Activated CD4-positive, alpha-beta memory T cell treated with anti-CD3 and anti-CD28 coated beads for 36 hours (primary cell): ENCODE results near the gene WNT5B. TPM values are rescaled to one million over a fixed set of nuclear protein-coding genes. Genes with fewer than 3 reads are reported as not detected.

Experiments used
- CTCF ChIA-PET: fragments of 350-600 bp; sonication (Branson Sonifier 250); formaldehyde crosslinking; loops from one replicate; lab custom pipeline; 2021; ENCODE audit warnings: antibody characterized with exemption, inconsistent platforms; lab: Charles Lee
- POLR2A ChIA-PET: fragments of 350-600 bp; sonication (Branson Sonifier 250); formaldehyde crosslinking; loops from one replicate; lab custom pipeline; 2021; ENCODE audit warnings: antibody characterized with exemption; lab: Charles Lee
- DNase-seq: peaks from one replicate; pipeline ENCODE4 v3.0.0-alpha.2; 2020
- H3K27ac Mint-ChIP-seq: one replicate; pipeline ENCODE4 v1.8.0; 2021; ENCODE audit warnings: mixed read lengths
- H3K27me3 Mint-ChIP-seq: one replicate; pipeline ENCODE4 v1.8.0; 2021; ENCODE audit warnings: mixed read lengths
- H3K36me3 Mint-ChIP-seq: one replicate; pipeline ENCODE4 v1.8.0; 2021; ENCODE audit warnings: mixed read lengths
- H3K4me1 Mint-ChIP-seq: one replicate; pipeline ENCODE4 v1.8.0; 2021; ENCODE audit warnings: low read depth, mixed read lengths
- H3K4me3 Mint-ChIP-seq: one replicate; pipeline ENCODE4 v1.8.0; 2021; ENCODE audit warnings: mild to moderate bottlenecking, mixed read lengths
- H3K9me3 Mint-ChIP-seq: one replicate; pipeline ENCODE4 v1.8.0; 2021; ENCODE audit warnings: mixed read lengths
- intact Hi-C: fragments of 100-400 bp; cut with micrococcal nuclease; formaldehyde crosslinking; loops from one replicate; pipeline ENCODE4 v1.15.1; 2023
- total RNA-seq, 2 experiments: library from RNA; stranded (reverse); gene quantifications; one replicate each; pipeline ENCODE4 v1.2.3, GENCODE V29; 2021

The WNT5B gene
- not detected for total RNA-seq

DNA sequence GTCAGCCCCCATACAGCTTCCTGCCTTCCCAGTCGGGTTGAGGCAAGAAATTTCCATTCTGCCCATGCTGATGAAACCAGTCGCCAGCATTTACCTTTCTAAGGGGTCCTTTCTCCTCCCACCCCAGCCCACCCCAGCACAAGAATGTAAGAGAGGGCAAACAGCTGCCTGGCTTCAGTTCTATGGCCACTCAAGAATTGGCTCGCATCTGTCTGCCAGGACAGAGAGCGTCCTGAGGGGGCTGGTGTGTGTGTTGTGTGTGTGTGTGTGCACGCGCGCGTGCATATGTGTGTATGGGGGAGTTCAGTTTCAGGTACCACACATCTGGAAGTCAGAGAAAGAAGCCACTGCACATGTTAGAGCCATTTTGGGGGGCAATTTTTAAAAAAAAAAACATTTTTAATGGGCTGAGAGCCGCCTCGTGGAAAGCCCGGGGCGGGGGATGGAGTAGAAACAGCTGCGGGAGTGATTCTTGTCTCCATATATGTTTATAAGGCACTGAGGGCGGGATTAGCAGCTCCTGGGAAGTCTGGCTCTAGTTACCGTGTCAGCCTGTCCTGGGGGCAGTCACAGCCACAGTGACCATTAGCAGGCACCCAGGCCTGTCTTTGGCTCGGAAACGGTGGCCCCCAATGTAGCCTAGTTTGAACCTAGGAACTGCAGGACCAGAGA is at the start of gene WNT5B:
Gene WNT5B (plus strand): TSS at position 566 of the 672 bp plus-strand sequence. CDS start 2,124 bp downstream, outside the sequence.
- intact Hi-C loops = no loop called here
- Mint-ChIP-seq H3K27me3 (peaks cover 54% of the 10 kb centered on the region), H3K36me3 (no peaks in the 10 kb centered on the region), H3K4me3 (peak within 1 kb of the TSS; percentile 9), H3K4me1 (peaks cover 13% of the 10 kb centered on the region), H3K27ac (no peak within 1 kb of the TSS), H3K9me3 (no peaks in the 10 kb centered on the region)
- POLR2A ChIA-PET = no interaction called here
- no peak for DNase-seq
- CTCF ChIA-PET = interaction anchor here (0.8 to 2.1 kb wide), 7 partner anchors 23 to 511 kb away, joined by 3 to 8 read pairs (median 5); no protein-coding TSS in a partner anchor

DNA sequence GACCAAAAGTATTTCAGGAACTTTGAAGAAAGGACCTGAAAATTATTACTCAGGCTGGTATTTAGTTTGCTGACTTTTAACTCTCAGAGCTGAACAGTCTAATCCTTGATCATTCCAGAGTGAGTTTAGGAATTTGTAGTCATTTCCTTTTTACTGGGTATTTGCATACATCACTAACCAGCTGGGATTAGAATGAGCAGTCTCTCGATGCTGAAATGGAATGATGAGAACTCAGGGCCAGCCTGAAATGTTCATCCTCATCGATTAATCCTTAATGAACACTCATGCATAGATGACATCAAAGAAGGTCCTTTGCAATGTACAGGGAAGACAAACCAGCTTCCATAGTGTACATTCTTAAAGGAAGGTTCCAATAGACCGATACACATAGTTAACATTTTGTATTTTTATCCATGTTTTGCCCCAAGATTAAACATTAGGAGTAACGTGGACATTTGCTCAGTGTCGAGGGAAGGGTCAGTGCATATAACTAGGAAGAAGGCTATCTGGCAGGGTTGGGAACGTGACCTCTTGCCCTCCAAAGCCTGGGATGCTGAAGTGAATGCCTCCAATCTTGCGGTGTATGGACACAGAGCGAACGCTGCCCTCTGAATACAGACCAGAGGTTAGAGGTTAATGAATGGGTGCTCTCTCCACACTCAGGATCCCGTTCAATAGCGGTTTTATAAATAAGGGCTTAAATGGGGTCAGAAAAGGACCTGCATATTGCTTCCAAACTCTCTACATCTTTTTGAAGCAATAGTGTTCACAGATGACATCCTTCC is 49.2 kb upstream of the WNT5B start:
- Mint-ChIP-seq H3K27me3 (no peaks in the 10 kb centered on the region), H3K4me1 (peaks cover 6% of the 10 kb centered on the region), H3K27ac (no peak overlapping the region), H3K4me3 (no peak overlapping the region), H3K9me3 (no peaks in the 10 kb centered on the region), H3K36me3 (no peaks in the 10 kb centered on the region)
- ChIA-PET CTCF (interaction anchor here (1.6 to 9.4 kb wide), 2 partner anchors 9 to 463 kb away, joined by 4 to 308 read pairs; no protein-coding TSS in a partner anchor), POLR2A (no interaction called here)
- intact Hi-C loops = loop anchor here (5.0 kb wide), 1 partner anchor 63 kb away; no protein-coding TSS in a partner anchor
- DNase-seq = no peak

DNA sequence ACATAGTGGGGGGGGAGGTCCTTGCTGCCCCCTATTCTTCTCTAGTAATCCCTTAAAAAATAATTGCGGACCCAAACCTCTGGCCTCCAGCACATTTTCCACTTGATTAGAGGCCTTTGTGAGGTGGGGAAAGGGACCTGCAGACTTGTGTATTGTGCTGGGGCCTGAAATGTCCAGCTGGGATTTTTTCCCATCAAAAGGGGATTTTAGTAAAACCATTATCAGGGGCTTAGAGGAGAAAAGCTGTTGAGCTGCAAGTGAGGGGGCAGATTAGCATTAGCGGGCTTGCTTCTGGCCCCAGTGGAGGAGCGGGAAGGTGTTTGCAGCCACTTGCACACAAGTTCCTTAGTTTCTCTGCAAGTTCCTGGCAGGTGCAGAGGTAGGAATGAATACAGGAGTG is 48.5 kb upstream of the WNT5B start:
- ChIA-PET CTCF (interaction anchor here (0.8 to 9.4 kb wide), 3 partner anchors 9 to 463 kb away, joined by 3 to 308 read pairs (median 4); no protein-coding TSS in a partner anchor), POLR2A (no interaction called here)
- no peak for DNase-seq
- Mint-ChIP-seq H3K9me3 (no peaks in the 10 kb centered on the region), H3K36me3 (no peaks in the 10 kb centered on the region), H3K4me3 (no peak overlapping the region), H3K4me1 (peaks cover 6% of the 10 kb centered on the region), H3K27ac (no peak overlapping the region), H3K27me3 (no peaks in the 10 kb centered on the region)
- intact Hi-C loops = loop anchor here (5.0 kb wide), 1 partner anchor 63 kb away; no protein-coding TSS in a partner anchor

DNA sequence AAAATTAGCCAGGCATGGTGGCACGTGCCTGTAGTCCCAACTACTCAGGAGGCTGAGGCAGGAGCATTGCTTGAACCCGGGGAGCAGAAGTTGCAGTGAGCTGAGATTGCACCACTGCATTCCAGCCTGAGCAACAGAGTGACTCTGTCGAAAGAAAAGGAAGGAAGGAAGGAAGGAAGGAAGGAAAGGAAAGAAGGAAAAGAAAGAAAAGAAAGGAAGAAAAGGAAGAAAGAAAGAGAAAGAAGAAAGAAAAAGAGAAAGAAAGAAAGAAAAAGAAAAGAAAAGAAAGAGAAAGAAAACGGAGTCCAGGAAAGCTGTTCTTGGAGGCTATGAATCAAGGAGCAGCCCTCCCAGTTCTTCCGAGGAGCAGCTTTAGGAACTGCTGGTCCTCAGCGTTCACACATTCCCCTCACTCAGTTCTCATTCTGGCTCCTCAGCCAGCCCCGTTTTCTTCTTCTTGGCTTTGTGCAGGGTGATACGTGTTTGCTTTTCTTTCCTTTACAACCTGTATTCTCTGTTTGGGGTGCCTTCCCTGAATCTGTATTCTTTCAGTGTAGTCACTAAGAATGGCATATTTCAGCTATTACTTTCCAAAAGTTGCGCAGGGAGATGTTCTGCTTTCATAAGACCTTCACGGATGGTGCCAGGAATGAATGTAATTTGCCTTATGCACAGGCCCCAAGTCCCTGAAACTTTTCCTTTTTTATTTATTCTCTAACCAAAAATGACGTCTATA is 46.9 kb upstream of the WNT5B start:
- CTCF ChIA-PET = interaction anchor here (0.7 to 9.4 kb wide), 15 partner anchors 8 to 784 kb away, joined by 3 to 308 read pairs (median 8); partner anchors contain the start of genes FBXL14 and WNT5B
- no peak overlapping the region for H3K4me3 Mint-ChIP-seq
- H3K9me3 Mint-ChIP-seq = no peaks in the 10 kb centered on the region
- DNase-seq = no peak
- intact Hi-C loops = loop anchor here (5.0 kb wide), 1 partner anchor 65 kb away; no protein-coding TSS in a partner anchor
- H3K27me3 Mint-ChIP-seq = no peaks in the 10 kb centered on the region
- POLR2A ChIA-PET = no interaction called here
- no peak overlapping the region for H3K27ac Mint-ChIP-seq
- H3K36me3 Mint-ChIP-seq = no peaks in the 10 kb centered on the region
- peaks cover 6% of the 10 kb centered on the region for H3K4me1 Mint-ChIP-seq

DNA sequence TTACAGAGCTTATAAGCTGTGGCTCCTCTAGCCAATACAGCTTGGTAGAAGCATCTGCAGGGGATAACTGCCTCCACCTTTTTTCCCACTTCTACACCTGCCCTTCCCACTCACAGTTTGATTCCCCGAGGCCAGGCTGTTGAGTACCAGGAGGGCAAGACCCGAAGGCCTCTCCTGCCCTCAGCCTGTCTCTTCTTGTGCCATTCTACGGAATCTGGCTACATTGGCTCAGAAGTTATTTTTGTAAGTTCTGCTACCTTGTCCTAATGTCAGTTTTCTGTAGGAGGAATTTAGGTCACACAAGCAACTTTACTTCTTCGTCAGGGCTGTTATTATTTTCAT is 46.4 kb upstream of the WNT5B start:
- Mint-ChIP-seq H3K36me3 (no peaks in the 10 kb centered on the region), H3K4me3 (no peak overlapping the region), H3K27me3 (no peaks in the 10 kb centered on the region), H3K27ac (no peak overlapping the region), H3K9me3 (no peaks in the 10 kb centered on the region), H3K4me1 (peaks cover 8% of the 10 kb centered on the region)
- CTCF ChIA-PET = interaction anchor here (0.6 to 9.4 kb wide), 52 partner anchors 8 to 1013 kb away, joined by 3 to 308 read pairs (median 4); partner anchors contain the start of genes FBXL14 and WNT5B
- POLR2A ChIA-PET = interaction anchor here (0.6 to 1.3 kb wide), 2 partner anchors 10 to 342 kb away, joined by 3 to 5 read pairs; no protein-coding TSS in a partner anchor
- DNase-seq = no peak
- intact Hi-C loops = loop anchor here (1.0 to 5.0 kb wide), 2 partner anchors 65 to 464 kb away; no protein-coding TSS in a partner anchor

DNA sequence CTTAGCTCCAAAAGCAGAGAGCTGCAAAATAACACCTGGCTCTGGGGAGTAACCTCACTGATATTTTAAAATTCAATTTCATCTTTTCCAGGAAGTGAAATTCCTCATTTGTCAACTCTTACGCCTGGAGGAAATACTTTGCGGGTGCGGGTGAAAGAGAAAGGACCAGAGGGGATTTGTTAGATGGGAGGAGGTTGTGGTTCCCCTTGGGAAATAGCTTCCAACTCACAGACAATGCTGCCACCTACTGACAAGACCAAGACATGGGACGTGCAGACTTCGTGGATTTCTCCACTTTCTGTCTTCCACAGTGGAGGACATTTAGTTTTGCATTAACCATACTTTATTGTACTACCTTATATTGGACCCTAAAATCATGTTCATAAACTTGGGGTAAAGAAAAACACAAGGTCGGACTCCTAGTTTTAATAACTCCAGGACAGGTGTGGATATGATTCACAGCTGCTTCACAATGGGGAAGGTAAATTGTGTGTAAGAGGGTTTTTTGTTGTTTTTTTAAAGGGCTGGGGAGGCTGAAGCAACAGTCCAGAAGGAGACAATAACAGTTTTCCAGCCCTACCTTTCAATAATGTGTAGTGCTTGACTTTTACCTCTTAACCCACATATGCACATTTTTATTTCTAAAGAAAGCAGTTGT is 45.5 kb upstream of the WNT5B start:
- CTCF ChIA-PET = interaction anchor here (0.6 to 9.4 kb wide), 64 partner anchors 9 to 1130 kb away, joined by 3 to 308 read pairs (median 4); partner anchors contain the start of genes ERC1, FBXL14, RAD52 and WNT5B
- Mint-ChIP-seq H3K27me3 (no peaks in the 10 kb centered on the region), H3K27ac (no peak overlapping the region), H3K36me3 (no peaks in the 10 kb centered on the region), H3K4me3 (no peak overlapping the region), H3K4me1 (peaks cover 17% of the 10 kb centered on the region), H3K9me3 (no peaks in the 10 kb centered on the region)
- POLR2A ChIA-PET = interaction anchor here (0.6 to 1.3 kb wide), 2 partner anchors 10 to 343 kb away, joined by 3 to 5 read pairs; no protein-coding TSS in a partner anchor
- intact Hi-C loops = loop anchor here (1.0 to 5.0 kb wide), 2 partner anchors 66 to 465 kb away; no protein-coding TSS in a partner anchor
- DNase-seq = peak; percentile 75

DNA sequence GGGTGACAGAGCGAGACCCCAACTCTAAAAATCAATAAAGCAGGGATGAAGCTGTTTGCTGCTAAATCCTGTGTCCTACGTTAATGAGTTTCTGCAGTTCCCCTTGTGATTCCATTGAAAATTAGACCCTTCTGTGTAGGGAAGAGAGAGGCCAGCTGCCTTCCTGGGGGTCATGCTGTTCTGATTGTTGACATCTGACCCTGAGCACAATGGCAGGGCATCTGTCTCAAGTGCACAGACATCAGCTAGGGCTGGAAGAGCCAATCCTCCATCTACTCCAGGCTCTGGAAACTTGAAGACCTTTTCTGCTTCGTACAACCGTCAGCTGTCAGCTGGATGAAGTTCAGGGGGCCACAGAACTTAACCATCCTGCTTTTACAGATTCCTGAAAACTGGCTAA is 44.7 kb upstream of the WNT5B start:
- no peak overlapping the region for H3K27ac Mint-ChIP-seq
- CTCF ChIA-PET = interaction anchor here (0.6 to 9.4 kb wide), 26 partner anchors 9 to 1131 kb away, joined by 3 to 308 read pairs (median 6); partner anchors contain the start of genes FBXL14 and WNT5B
- H3K9me3 Mint-ChIP-seq = no peaks in the 10 kb centered on the region
- H3K4me1 Mint-ChIP-seq = peaks cover 21% of the 10 kb centered on the region
- DNase-seq = no peak
- POLR2A ChIA-PET = no interaction called here
- H3K36me3 Mint-ChIP-seq = no peaks in the 10 kb centered on the region
- no peaks in the 10 kb centered on the region for H3K27me3 Mint-ChIP-seq
- intact Hi-C loops = loop anchor here (5.0 kb wide), 1 partner anchor 67 kb away; no protein-coding TSS in a partner anchor
- no peak overlapping the region for H3K4me3 Mint-ChIP-seq

DNA sequence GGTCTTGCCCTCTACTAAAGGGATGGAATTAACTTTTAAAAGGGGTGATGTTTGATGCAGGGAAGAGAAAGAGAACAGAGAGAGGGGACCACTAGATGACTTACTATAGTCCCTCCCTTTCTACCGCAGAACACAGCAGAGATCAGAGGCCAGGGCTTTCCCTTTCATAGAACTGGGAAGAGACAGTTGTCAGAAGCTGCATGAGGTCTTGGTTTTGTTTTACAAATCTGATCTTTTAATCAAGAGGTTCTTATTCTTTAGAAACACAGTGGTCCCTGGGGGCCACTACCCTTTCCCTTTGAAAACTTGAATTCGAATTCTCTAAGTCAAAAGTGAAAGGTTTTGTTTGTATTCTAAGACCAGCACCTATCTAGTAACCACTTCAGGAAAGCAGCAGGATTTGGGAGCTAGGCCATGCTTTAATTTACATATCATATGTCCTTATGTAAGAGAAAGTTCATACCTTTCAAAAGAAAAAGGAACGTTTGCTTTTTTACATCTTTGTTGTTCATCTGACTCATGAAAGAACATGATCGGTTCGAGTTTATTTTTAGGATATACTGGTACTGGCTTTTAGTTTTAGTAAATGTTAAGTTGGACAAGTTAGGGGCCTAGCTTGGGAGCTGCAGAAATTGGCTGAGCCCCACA is 41.0 kb upstream of the WNT5B start:
- H3K36me3 Mint-ChIP-seq = peaks cover 14% of the 10 kb centered on the region
- no peaks in the 10 kb centered on the region for H3K27me3 Mint-ChIP-seq
- H3K27ac Mint-ChIP-seq = peak overlapping the region; percentile 39
- H3K4me1 Mint-ChIP-seq = peaks cover 46% of the 10 kb centered on the region
- CTCF ChIA-PET = interaction anchor here (0.8 to 6.9 kb wide), 3 partner anchors 17 to 471 kb away, joined by 3 to 80 read pairs (median 5); no protein-coding TSS in a partner anchor
- no peak for DNase-seq
- POLR2A ChIA-PET = no interaction called here
- H3K9me3 Mint-ChIP-seq = no peaks in the 10 kb centered on the region
- intact Hi-C loops = no loop called here
- H3K4me3 Mint-ChIP-seq = no peak overlapping the region

DNA sequence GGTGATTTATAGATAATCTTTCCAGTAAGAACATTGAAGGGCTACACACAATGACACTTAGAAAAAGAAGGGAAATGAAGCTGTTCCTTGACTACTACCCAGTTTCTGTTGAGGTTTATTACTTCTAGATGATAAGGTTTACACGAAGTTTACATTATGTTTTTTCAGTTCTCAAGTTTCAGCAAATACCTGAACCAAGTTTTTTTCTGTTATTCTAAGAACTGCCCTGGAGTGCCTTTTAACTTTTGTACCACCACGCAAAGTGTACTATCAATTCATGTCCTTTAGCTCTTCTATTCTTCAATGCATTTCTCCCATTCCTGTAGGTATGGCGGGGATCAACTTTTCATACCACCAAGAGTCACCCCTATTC is 40.5 kb upstream of the WNT5B start:
- Mint-ChIP-seq H3K4me1 (peaks cover 41% of the 10 kb centered on the region), H3K36me3 (peaks cover 16% of the 10 kb centered on the region), H3K27ac (peak overlapping the region; percentile 39), H3K4me3 (no peak overlapping the region), H3K9me3 (no peaks in the 10 kb centered on the region), H3K27me3 (no peaks in the 10 kb centered on the region)
- intact Hi-C loops = no loop called here
- no peak for DNase-seq
- ChIA-PET POLR2A (no interaction called here), CTCF (interaction anchor here (0.8 to 6.9 kb wide), 4 partner anchors 8 to 471 kb away, joined by 3 to 80 read pairs (median 4); no protein-coding TSS in a partner anchor)

DNA sequence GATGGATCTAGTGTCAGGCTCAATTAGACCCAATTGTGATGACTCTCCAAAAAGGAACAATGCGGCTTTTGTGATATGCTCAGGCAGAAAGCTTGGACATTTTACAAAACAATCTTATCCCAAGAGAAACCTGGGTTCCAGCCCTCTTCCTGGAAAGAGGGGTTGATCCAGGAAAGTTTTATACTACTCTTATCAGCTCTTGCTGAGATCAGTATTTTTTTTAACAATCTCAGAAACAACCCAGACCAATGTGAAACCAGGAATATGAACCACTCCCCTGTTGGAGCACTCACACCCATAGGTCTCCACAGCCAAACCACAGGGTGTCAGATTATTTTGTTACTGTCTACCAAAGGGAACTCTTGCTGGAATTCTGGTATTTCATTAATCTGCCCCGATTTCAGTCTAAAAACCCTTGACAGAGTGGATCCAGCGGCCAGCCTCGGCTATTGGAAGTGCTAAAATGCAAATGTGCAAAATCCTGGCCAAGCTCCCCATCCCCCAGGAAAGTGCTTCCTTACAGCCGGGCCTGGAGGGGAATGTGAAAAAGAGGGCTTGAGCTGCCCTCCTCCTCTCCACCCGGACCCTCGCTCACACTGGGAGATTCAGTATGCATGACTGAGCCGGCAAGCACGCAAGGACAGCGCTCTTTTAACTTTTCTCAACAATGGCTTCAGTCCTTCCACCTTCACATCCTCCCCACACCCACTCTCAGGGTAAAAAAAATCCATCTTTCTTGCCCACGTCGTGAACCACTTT is 38.6 kb upstream of the WNT5B start:
- CTCF ChIA-PET = interaction anchor here (1.1 to 6.9 kb wide), 2 partner anchors 15 to 473 kb away, joined by 3 to 80 read pairs; no protein-coding TSS in a partner anchor
- intact Hi-C loops = loop anchor here (5.0 to 10.0 kb wide), 5 partner anchors 58 to 1026 kb away; partner anchors contain the start of genes ERC1 and WNK1
- Mint-ChIP-seq H3K4me3 (peak overlapping the region; percentile 68), H3K27ac (peak overlapping the region; percentile 52), H3K27me3 (no peaks in the 10 kb centered on the region), H3K4me1 (peaks cover 46% of the 10 kb centered on the region), H3K36me3 (peaks cover 17% of the 10 kb centered on the region), H3K9me3 (no peaks in the 10 kb centered on the region)
- POLR2A ChIA-PET = interaction anchor here (0.6 kb wide), 1 partner anchor 462 kb away, joined by 3 read pairs; no protein-coding TSS in a partner anchor
- DNase-seq = no peak
